ENCODE results near the gene CLSTN2. TPM values are rescaled to one million over a fixed set of nuclear protein-coding genes. Genes with fewer than 3 reads are reported as not detected.

CLSTN2 gene
- total and polyA plus RNA-seq, 2 donors from 2014 or later, result 2.0 to 12.0 TPM

GRCh38 chr3:140527156-140527555 lies 592.2 kb downstream of the CLSTN2 start:
- H3K4me1 ChIP-seq (ENCODE audit: control insufficient read depth in 2 of 3, insufficient read depth in 2 of 3, low read depth in 1 of 3, low read length in 3 of 3), result peaks cover 0 to 2% (median 0%) of the 10 kb centered on the region in 3 donors
- no peak overlapping the region for H3K4me3 ChIP-seq (ENCODE audit: low read length in 3 of 3)
- H3K27me3 ChIP-seq (ENCODE audit: control insufficient read depth, insufficient read depth, low read length), result no peaks in the 10 kb centered on the region
- TF ChIP-seq CTCF (IDR thresholded peaks at IDR 0.05; ENCODE audit: borderline replicate concordance, extremely low read depth, insufficient read depth), result no peak
- no peak overlapping the region for H3K27ac ChIP-seq (ENCODE audit: low read depth in 2 of 2, low read length in 2 of 2)
- DNase-seq, result no peak
- H3K36me3 ChIP-seq (ENCODE audit: control insufficient read depth in 2 of 3, insufficient read depth in 3 of 3, low read length in 3 of 3), result no peaks in the 10 kb centered on the region
- no peak for FAIRE-seq
- H3K9ac ChIP-seq (ENCODE audit: low read length in 3 of 3), result no peak overlapping the region
- H3K9me3 ChIP-seq (ENCODE audit: control insufficient read depth in 2 of 3, insufficient read depth in 1 of 3, low read length in 3 of 3), result no peaks in the 10 kb centered on the region
- intact Hi-C loops (cut with DNase I), result no loop called here

GRCh38 chr3:140529096-140529495 lies 594.1 kb downstream of the CLSTN2 start:
- H3K27me3 ChIP-seq (ENCODE audit: control insufficient read depth, insufficient read depth, low read length), result no peaks in the 10 kb centered on the region
- H3K4me3 ChIP-seq (ENCODE audit: low read length in 3 of 3), result no peak overlapping the region
- TF ChIP-seq CTCF (IDR thresholded peaks at IDR 0.05; ENCODE audit: borderline replicate concordance, extremely low read depth, insufficient read depth), result no peak
- intact Hi-C loops (cut with DNase I), result no loop called here
- DNase-seq (peak in 3 of 5 donors; percentile 6 to 64 (median 30)), FAIRE-seq (no peak)
- peaks cover 0 to 2% (median 0%) of the 10 kb centered on the region in 3 donors for H3K4me1 ChIP-seq (ENCODE audit: control insufficient read depth in 2 of 3, insufficient read depth in 2 of 3, low read depth in 1 of 3, low read length in 3 of 3)
- no peaks in the 10 kb centered on the region for H3K36me3 ChIP-seq (ENCODE audit: control insufficient read depth in 2 of 3, insufficient read depth in 3 of 3, low read length in 3 of 3)
- H3K27ac ChIP-seq (ENCODE audit: low read depth in 2 of 2, low read length in 2 of 2), result no peak overlapping the region
- H3K9me3 ChIP-seq (ENCODE audit: control insufficient read depth in 2 of 3, insufficient read depth in 1 of 3, low read length in 3 of 3), result no peaks in the 10 kb centered on the region
- H3K9ac ChIP-seq (ENCODE audit: low read length in 3 of 3), result no peak overlapping the region

GRCh38 chr3:140529558-140529957 lies 594.6 kb downstream of the CLSTN2 start:
- FAIRE-seq (no peak), DNase-seq (no peak)
- no peaks in the 10 kb centered on the region for H3K36me3 ChIP-seq (ENCODE audit: control insufficient read depth in 2 of 3, insufficient read depth in 3 of 3, low read length in 3 of 3)
- TF ChIP-seq CTCF (IDR thresholded peaks at IDR 0.05; ENCODE audit: borderline replicate concordance, extremely low read depth, insufficient read depth), result no peak
- no peak overlapping the region for H3K9ac ChIP-seq (ENCODE audit: low read length in 3 of 3)
- H3K4me1 ChIP-seq (ENCODE audit: control insufficient read depth in 2 of 3, insufficient read depth in 2 of 3, low read depth in 1 of 3, low read length in 3 of 3), result peaks cover 0 to 2% (median 0%) of the 10 kb centered on the region in 3 donors
- no peaks in the 10 kb centered on the region for H3K9me3 ChIP-seq (ENCODE audit: control insufficient read depth in 2 of 3, insufficient read depth in 1 of 3, low read length in 3 of 3)
- H3K27ac ChIP-seq (ENCODE audit: low read depth in 2 of 2, low read length in 2 of 2), result no peak overlapping the region
- no peak overlapping the region for H3K4me3 ChIP-seq (ENCODE audit: low read length in 3 of 3)
- intact Hi-C loops (cut with DNase I), result no loop called here
- H3K27me3 ChIP-seq (ENCODE audit: control insufficient read depth, insufficient read depth, low read length), result no peaks in the 10 kb centered on the region

- DNase-seq (peak in 1 of 5 donors; percentile 22), FAIRE-seq (no peak)
- H3K27me3 ChIP-seq (ENCODE audit: control insufficient read depth, insufficient read depth, low read length), result no peaks in the 10 kb centered on the region
- intact Hi-C loops (cut with DNase I), result no loop called here
- no peaks in the 10 kb centered on the region for H3K36me3 ChIP-seq (ENCODE audit: control insufficient read depth in 2 of 3, insufficient read depth in 3 of 3, low read length in 3 of 3)
- no peak overlapping the region for H3K9ac ChIP-seq (ENCODE audit: low read length in 3 of 3)
- H3K27ac ChIP-seq (ENCODE audit: low read depth in 2 of 2, low read length in 2 of 2), result no peak overlapping the region
- no peak for TF ChIP-seq CTCF (IDR thresholded peaks at IDR 0.05; ENCODE audit: borderline replicate concordance, extremely low read depth, insufficient read depth)
- no peak overlapping the region for H3K4me3 ChIP-seq (ENCODE audit: low read length in 3 of 3)
- H3K9me3 ChIP-seq (ENCODE audit: control insufficient read depth in 2 of 3, insufficient read depth in 1 of 3, low read length in 3 of 3), result no peaks in the 10 kb centered on the region
- H3K4me1 ChIP-seq (ENCODE audit: control insufficient read depth in 2 of 3, insufficient read depth in 2 of 3, low read depth in 1 of 3, low read length in 3 of 3), result peaks cover 0 to 2% (median 0%) of the 10 kb centered on the region in 3 donors
These were observed 595.1 kb downstream of the CLSTN2 start for GRCh38 chr3:140530131-140530530.

Measured in kidney (tissue), 14 donors.